ENCODE results near the gene RP9. TPM values are rescaled to one million over a fixed set of nuclear protein-coding genes. Genes with fewer than 3 reads are reported as not detected.

RP9 gene
- total and polyA plus RNA-seq, 2 of the 13 experiments (the other 11 are each of a cell fraction or from before 2014, with no cell fraction given) = 14.2 to 18.6 TPM

DNA sequence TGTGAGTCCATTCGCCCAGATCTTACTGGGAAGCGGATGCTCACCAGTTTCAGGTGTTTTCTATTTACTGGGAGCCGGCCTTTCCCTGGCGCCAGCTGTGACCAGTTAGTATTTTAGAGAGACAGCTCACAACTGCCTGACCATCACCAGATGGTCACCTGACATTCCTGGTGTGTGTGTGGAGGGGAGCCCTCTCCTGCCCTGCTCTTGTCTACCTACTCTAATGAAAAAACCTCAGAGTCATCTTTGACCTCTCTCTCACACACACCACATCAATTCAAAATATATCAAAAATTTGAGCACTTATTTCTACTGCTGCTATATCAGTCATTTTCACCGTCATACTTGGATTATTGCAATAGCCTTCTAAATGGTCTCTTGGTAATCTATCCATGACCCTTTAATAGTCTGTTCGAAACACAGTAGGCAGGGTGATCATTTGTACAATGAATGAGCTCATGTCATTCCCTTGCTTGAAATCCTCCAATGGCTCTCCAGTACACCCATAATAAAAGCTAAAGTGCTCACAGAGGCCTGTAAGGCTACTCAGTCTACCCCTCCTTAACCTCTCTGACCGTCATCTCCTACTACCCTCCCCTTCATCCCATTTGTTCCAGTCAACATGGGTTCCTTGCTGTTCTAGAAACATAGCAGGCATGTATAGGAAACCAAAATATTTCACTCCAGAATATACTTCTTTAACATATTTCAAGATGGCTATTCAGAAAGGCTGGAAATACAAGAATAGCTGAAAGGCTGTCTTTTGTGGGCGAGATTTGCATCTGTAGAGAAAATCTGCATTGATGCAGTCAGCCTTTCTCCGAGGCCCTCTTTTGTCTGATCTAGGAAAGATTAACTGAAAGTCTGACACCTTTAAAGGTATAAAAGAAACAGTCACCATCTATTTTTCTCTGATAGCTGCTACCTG, 29.2 kb downstream of the RP9 start:
- intact Hi-C loops (cut with micrococcal nuclease; ENCODE audit: unreplicated experiment) = no loop called here
- Histone ChIP-seq H4K20me1 (ENCODE audit: insufficient read depth, low read length) (no peaks in the 10 kb centered on the region), H3K36me3 (replicated peaks in 1 of 2; ENCODE audit: control insufficient read depth in 1 of 2, insufficient read depth in 2 of 2, low read length in 2 of 2) (no peaks in the 10 kb centered on the region), H3K9me3 (ENCODE audit: low read length) (no peaks in the 10 kb centered on the region), H3K79me2 (ENCODE audit: insufficient read depth, low read length) (no peaks in the 10 kb centered on the region), H3K4me1 (ENCODE audit: insufficient read depth, low read length) (no peaks in the 10 kb centered on the region; the same call in 1 of the 2 replicates), H3K9ac (ENCODE audit: insufficient read depth, low read depth, low read length) (no peak overlapping the region), H3K4me2 (ENCODE audit: low read depth, low read length) (no peak overlapping the region), H3K27ac (ENCODE audit: extremely low read length, insufficient read depth, low read length) (no peak overlapping the region), H2AFZ (ENCODE audit: low read length) (no peak overlapping the region), H3K27me3 (ENCODE audit: control insufficient read depth in 1 of 2, insufficient read depth in 2 of 2, low read length in 2 of 2) (peaks cover 0 to 9% of the 10 kb centered on the region in 2 experiments; a peak in 2 of 5 replicates), H3K4me3 (replicated peaks in 1 of 3; ENCODE audit: insufficient read depth in 1 of 3, low read depth in 2 of 3, low read length in 3 of 3) (no peak overlapping the region)
- TF ChIP-seq ZNF766 (CRISPR knock-in tag; IDR thresholded peaks at IDR 0.05; ENCODE audit: borderline replicate concordance) = no peak
- TF ChIP-seq, protein P1, sequence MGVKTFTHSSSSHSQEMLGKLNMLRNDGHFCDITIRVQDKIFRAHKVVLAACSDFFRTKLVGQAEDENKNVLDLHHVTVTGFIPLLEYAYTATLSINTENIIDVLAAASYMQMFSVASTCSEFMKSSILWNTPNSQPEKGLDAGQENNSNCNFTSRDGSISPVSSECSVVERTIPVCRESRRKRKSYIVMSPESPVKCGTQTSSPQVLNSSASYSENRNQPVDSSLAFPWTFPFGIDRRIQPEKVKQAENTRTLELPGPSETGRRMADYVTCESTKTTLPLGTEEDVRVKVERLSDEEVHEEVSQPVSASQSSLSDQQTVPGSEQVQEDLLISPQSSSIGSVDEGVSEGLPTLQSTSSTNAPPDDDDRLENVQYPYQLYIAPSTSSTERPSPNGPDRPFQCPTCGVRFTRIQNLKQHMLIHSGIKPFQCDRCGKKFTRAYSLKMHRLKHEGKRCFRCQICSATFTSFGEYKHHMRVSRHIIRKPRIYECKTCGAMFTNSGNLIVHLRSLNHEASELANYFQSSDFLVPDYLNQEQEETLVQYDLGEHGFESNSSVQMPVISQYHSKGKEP (CRISPR knock-in tag; IDR thresholded peaks at IDR 0.05) = no peak
- no peak for TF ChIP-seq SSRP1 (CRISPR knock-in tag; IDR thresholded peaks at IDR 0.05)
- no peak for TF ChIP-seq TCF7 (IDR thresholded peaks at IDR 0.05; ENCODE audit: low read depth)
- no peak for TF ChIP-seq RAD51 (IDR thresholded peaks at IDR 0.05; ENCODE audit: borderline replicate concordance)
- TF ChIP-seq, protein P2, sequence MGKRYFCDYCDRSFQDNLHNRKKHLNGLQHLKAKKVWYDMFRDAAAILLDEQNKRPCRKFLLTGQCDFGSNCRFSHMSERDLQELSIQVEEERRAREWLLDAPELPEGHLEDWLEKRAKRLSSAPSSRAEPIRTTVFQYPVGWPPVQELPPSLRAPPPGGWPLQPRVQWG (CRISPR knock-in tag; IDR thresholded peaks at IDR 0.05; ENCODE audit: borderline replicate concordance, low read depth) = no peak
- TF ChIP-seq TCF7L2 (IDR thresholded peaks at IDR 0.05; ENCODE audit: low read depth, low read length) = no peak
- TF ChIP-seq, protein P3, sequence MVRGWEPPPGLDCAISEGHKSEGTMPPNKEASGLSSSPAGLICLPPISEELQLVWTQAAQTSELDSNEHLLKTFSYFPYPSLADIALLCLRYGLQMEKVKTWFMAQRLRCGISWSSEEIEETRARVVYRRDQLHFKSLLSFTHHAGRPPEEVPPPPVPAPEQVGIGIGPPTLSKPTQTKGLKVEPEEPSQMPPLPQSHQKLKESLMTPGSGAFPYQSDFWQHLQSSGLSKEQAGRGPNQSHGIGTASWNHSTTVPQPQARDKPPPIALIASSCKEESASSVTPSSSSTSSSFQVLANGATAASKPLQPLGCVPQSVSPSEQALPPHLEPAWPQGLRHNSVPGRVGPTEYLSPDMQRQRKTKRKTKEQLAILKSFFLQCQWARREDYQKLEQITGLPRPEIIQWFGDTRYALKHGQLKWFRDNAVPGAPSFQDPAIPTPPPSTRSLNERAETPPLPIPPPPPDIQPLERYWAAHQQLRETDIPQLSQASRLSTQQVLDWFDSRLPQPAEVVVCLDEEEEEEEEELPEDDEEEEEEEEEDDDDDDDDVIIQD (CRISPR knock-in tag; IDR thresholded peaks at IDR 0.05; ENCODE audit: low read depth) = no peak
- TF ChIP-seq ZNF549 (CRISPR knock-in tag; IDR thresholded peaks at IDR 0.05) = no peak
- TF ChIP-seq MAFK (conservative IDR thresholded peaks at IDR 0.05 in 1 of 2, IDR thresholded peaks at IDR 0.05 in 1 of 2; ENCODE audit: low read length in 2 of 2) = no peak
- TF ChIP-seq, protein P4, sequence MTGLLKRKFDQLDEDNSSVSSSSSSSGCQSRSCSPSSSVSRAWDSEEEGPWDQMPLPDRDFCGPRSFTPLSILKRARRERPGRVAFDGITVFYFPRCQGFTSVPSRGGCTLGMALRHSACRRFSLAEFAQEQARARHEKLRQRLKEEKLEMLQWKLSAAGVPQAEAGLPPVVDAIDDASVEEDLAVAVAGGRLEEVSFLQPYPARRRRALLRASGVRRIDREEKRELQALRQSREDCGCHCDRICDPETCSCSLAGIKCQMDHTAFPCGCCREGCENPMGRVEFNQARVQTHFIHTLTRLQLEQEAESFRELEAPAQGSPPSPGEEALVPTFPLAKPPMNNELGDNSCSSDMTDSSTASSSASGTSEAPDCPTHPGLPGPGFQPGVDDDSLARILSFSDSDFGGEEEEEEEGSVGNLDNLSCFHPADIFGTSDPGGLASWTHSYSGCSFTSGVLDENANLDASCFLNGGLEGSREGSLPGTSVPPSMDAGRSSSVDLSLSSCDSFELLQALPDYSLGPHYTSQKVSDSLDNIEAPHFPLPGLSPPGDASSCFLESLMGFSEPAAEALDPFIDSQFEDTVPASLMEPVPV (CRISPR knock-in tag; IDR thresholded peaks at IDR 0.05) = no peak
- no peak for TF ChIP-seq BRD4 (CRISPR knock-in tag; IDR thresholded peaks at IDR 0.05)
- no peak for TF ChIP-seq BHLHE40 (IDR thresholded peaks at IDR 0.05; ENCODE audit: low read length)
- no peak for TF ChIP-seq FIP1L1 (IDR thresholded peaks at IDR 0.05; ENCODE audit: borderline replicate concordance, insufficient read depth, low read depth, low read length)
- TF ChIP-seq KMT2A (CRISPR knock-in tag; IDR thresholded peaks at IDR 0.05) = no peak
- no peak for TF ChIP-seq TBX3 (IDR thresholded peaks at IDR 0.05; ENCODE audit: borderline replicate concordance)
- TF ChIP-seq ARID2 (CRISPR knock-in tag; IDR thresholded peaks at IDR 0.05; ENCODE audit: borderline replicate concordance) = no peak
- TF ChIP-seq MXD4 (CRISPR knock-in tag; IDR thresholded peaks at IDR 0.05) = no peak
- TF ChIP-seq ETV5 (CRISPR knock-in tag; IDR thresholded peaks at IDR 0.05; ENCODE audit: borderline replicate concordance) = no peak
- ChIA-PET CTCF (ENCODE audit: low intra/inter-chr PET ratio, low total read pairs) (no interaction called here), POLR2A (no interaction called here)
- no peak for ATAC-seq
- 37% methylated on average over 8 of the region's 9 CpGs for WGBS (ENCODE audit: low lambda C conversion rate)
- no peak for DNase-seq (ENCODE audit: low spot score)
- BruUV-seq (replicated peaks) = no TSS peak
- no peak for FAIRE-seq
- in situ Hi-C loops (cut with HindIII; ENCODE audit: extremely low pct_ligation_motif_present, low pct_unique_long_range_greater_than_20kb) = no loop called here
